ENCODE measurements around the gene DCLRE1A. TPM values are rescaled to one million over a fixed set of nuclear protein-coding genes. Genes with fewer than 3 reads are reported as not detected.

DCLRE1A gene
- total RNA-seq, 1 donor from 2014 or later: 7.5 TPM

DNA sequence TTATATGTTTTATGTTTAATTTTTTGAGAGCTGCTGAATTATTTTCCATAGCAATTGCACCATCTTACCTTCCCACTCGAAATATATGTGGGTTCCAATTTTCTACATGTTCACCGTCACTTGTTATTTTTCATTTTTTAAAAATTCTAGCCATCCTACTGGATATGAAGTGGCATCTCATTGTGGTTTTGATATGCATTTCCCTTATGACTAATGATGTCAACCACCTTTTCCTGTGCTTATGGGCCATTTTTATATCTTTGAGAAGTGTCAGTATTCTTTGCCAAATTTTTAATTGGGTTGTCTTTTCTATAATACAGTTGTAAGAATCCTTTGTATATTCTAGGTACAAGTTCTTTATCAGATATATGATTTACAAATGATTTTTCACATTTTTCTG, 28.4 kb upstream of the DCLRE1A start:
- no peak overlapping the region for H3K4me3 Mint-ChIP-seq (ENCODE audit: unreplicated experiment)
- no peaks in the 10 kb centered on the region for H3K4me1 Mint-ChIP-seq (ENCODE audit: unreplicated experiment)
- TF ChIP-seq, protein P1, sequence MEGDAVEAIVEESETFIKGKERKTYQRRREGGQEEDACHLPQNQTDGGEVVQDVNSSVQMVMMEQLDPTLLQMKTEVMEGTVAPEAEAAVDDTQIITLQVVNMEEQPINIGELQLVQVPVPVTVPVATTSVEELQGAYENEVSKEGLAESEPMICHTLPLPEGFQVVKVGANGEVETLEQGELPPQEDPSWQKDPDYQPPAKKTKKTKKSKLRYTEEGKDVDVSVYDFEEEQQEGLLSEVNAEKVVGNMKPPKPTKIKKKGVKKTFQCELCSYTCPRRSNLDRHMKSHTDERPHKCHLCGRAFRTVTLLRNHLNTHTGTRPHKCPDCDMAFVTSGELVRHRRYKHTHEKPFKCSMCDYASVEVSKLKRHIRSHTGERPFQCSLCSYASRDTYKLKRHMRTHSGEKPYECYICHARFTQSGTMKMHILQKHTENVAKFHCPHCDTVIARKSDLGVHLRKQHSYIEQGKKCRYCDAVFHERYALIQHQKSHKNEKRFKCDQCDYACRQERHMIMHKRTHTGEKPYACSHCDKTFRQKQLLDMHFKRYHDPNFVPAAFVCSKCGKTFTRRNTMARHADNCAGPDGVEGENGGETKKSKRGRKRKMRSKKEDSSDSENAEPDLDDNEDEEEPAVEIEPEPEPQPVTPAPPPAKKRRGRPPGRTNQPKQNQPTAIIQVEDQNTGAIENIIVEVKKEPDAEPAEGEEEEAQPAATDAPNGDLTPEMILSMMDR (IDR thresholded peaks at IDR 0.05; ENCODE audit: unreplicated experiment): no peak
- no peak overlapping the region for H3K27ac Mint-ChIP-seq (ENCODE audit: unreplicated experiment)
- H3K9me3 Mint-ChIP-seq (ENCODE audit: unreplicated experiment): no peaks in the 10 kb centered on the region
- H3K36me3 Mint-ChIP-seq (ENCODE audit: low read depth, unreplicated experiment): peaks cover 4% of the 10 kb centered on the region
- DNase-seq (ENCODE audit: low spot score): no peak
- no peaks in the 10 kb centered on the region for H3K27me3 Mint-ChIP-seq (ENCODE audit: unreplicated experiment)

GRCh38 chr10:113880236-113880635, 26.4 kb upstream of the DCLRE1A start:
- Mint-ChIP-seq H3K4me3 (ENCODE audit: unreplicated experiment) (no peak overlapping the region), H3K36me3 (ENCODE audit: low read depth, unreplicated experiment) (no peaks in the 10 kb centered on the region)
- no peak for DNase-seq (ENCODE audit: low spot score)

DNA sequence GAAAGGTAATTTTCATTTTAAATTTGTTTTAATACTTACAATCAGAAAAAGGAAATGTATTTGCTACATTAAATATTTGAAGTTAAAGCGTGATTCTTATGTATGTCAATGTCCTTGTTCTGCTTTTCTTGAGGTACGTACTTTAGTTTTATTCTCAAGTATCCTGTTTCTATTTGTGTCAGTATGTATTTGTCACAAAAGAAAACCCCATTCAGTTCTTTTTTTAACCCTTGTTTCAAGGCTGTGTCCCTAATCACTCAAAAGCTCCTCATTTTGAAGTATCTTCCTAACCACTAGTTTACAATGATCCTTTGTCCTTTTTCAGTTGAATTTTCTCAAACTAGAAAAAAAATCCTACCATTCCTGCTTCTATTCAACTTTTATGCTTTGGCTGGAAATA, 25.8 kb upstream of the DCLRE1A start:
- Mint-ChIP-seq H3K4me1 (ENCODE audit: unreplicated experiment) (no peaks in the 10 kb centered on the region), H3K4me3 (ENCODE audit: unreplicated experiment) (no peak overlapping the region), H3K27me3 (ENCODE audit: unreplicated experiment) (no peaks in the 10 kb centered on the region), H3K9me3 (ENCODE audit: unreplicated experiment) (no peaks in the 10 kb centered on the region), H3K36me3 (ENCODE audit: low read depth, unreplicated experiment) (no peaks in the 10 kb centered on the region), H3K27ac (ENCODE audit: unreplicated experiment) (no peak overlapping the region)
- DNase-seq (ENCODE audit: low spot score): no peak
- TF ChIP-seq, protein P1 (IDR thresholded peaks at IDR 0.05; ENCODE audit: unreplicated experiment): no peak

More at GRCh38 chr10:113880236-113880635, 26.4 kb upstream of the DCLRE1A start:
- no peaks in the 10 kb centered on the region for H3K9me3 Mint-ChIP-seq (ENCODE audit: unreplicated experiment)
- H3K27ac Mint-ChIP-seq (ENCODE audit: unreplicated experiment): no peak overlapping the region
- no peaks in the 10 kb centered on the region for H3K4me1 Mint-ChIP-seq (ENCODE audit: unreplicated experiment)
- no peaks in the 10 kb centered on the region for H3K27me3 Mint-ChIP-seq (ENCODE audit: unreplicated experiment)
- TF ChIP-seq, protein P1 (IDR thresholded peaks at IDR 0.05; ENCODE audit: unreplicated experiment): no peak

DNA sequence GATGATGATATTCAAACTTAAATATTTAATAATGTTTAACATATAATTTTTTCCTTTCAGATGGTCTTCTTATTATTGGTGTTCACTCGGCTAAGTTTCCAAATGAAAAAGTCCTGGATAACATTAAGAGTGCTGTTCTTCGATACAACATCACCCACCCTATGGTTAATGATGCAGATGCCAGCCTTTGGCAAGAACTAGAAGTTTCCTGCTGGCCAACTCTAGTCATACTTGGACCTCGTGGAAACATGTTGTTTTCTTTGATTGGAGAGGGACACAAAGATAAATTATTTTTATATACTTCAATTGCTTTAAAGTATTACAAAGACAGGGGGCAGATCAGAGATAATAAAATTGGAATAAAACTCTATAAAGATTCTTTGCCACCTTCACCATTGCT, 22.6 kb upstream of the DCLRE1A start:
- H3K27me3 Mint-ChIP-seq (ENCODE audit: unreplicated experiment): no peaks in the 10 kb centered on the region
- TF ChIP-seq, protein P1 (IDR thresholded peaks at IDR 0.05; ENCODE audit: unreplicated experiment): no peak
- H3K9me3 Mint-ChIP-seq (ENCODE audit: unreplicated experiment): no peaks in the 10 kb centered on the region
- no peaks in the 10 kb centered on the region for H3K4me1 Mint-ChIP-seq (ENCODE audit: unreplicated experiment)
- DNase-seq (ENCODE audit: low spot score): no peak
- peaks cover 10% of the 10 kb centered on the region for H3K36me3 Mint-ChIP-seq (ENCODE audit: low read depth, unreplicated experiment)
- H3K27ac Mint-ChIP-seq (ENCODE audit: unreplicated experiment): no peak overlapping the region
- no peak overlapping the region for H3K4me3 Mint-ChIP-seq (ENCODE audit: unreplicated experiment)

GRCh38 chr10:113875212-113875611, 21.3 kb upstream of the DCLRE1A start:
- Mint-ChIP-seq H3K9me3 (ENCODE audit: unreplicated experiment) (no peaks in the 10 kb centered on the region), H3K27ac (ENCODE audit: unreplicated experiment) (no peak overlapping the region), H3K4me1 (ENCODE audit: unreplicated experiment) (no peaks in the 10 kb centered on the region), H3K27me3 (ENCODE audit: unreplicated experiment) (no peaks in the 10 kb centered on the region), H3K4me3 (ENCODE audit: unreplicated experiment) (no peak overlapping the region), H3K36me3 (ENCODE audit: low read depth, unreplicated experiment) (peaks cover 10% of the 10 kb centered on the region)
- no peak for DNase-seq (ENCODE audit: low spot score)
- TF ChIP-seq, protein P1 (IDR thresholded peaks at IDR 0.05; ENCODE audit: unreplicated experiment): no peak
